Measurements from ENCODE around the gene PRR23A. TPM values are rescaled to one million over a fixed set of nuclear protein-coding genes. Genes with fewer than 3 reads are reported as not detected.
A peak's percentile ranks its signal among the peaks of the same experiment; 100 is the strongest.

PRR23A gene
- polyA plus RNA-seq, 3 donors: not detected

GRCh38 chr3:139044366-139045210 is 38.5 kb upstream of the PRR23A start, which contains the start of gene PRR23C:
Gene PRR23C, minus strand, starts transcription at chr3:139044892. Its CDS starts 272 bp downstream, at chr3:139044620.
- Mint-ChIP-seq H3K27ac (peak within 1 kb of the TSS in 1 of 7 donors; percentile 3), H3K9me3 (peaks cover 16 to 38% (median 23%) of the 10 kb centered on the region in 7 donors), H3K36me3 (no peaks in the 10 kb centered on the region), H3K27me3 (ENCODE audit: low read depth in 3 of 3) (peaks cover 2 to 13% (median 5%) of the 10 kb centered on the region in 3 donors), H3K4me3 (peak within 1 kb of the TSS in 1 of 2 donors; percentile 17), H3K4me1 (no peaks in the 10 kb centered on the region)
- no peak within 1 kb of the TSS for H3K9ac ChIP-seq (ENCODE audit: insufficient read depth, low read length, poor library complexity, severe bottlenecking)
- intact Hi-C loops (cut with micrococcal nuclease): no loop called here
- no peak within 1 kb of the TSS for H3K27ac ChIP-seq (ENCODE audit: low read depth in 1 of 2, low read length in 2 of 2)
- no peak within 1 kb of the TSS for H2AFZ ChIP-seq (ENCODE audit: insufficient read depth, low read depth, low read length, poor library complexity, severe bottlenecking)
- no peaks in the 10 kb centered on the region for H3K4me1 ChIP-seq (ENCODE audit: control insufficient read depth in 1 of 2, insufficient read depth in 2 of 2, low read length in 2 of 2)
- H3K79me2 ChIP-seq (ENCODE audit: insufficient read depth, low read length): no peaks in the 10 kb centered on the region
- no peak for DNase-seq
- H3K4me3 ChIP-seq (replicated peaks in 1 of 3; ENCODE audit: low read depth in 2 of 3, low read length in 3 of 3): no peak within 1 kb of the TSS
- H4K20me1 ChIP-seq (ENCODE audit: insufficient read depth, low read length): no peaks in the 10 kb centered on the region
- peaks cover 12 to 24% of the 10 kb centered on the region in 2 donors for H3K9me3 ChIP-seq (replicated peaks in 1 of 2; ENCODE audit: control insufficient read depth in 1 of 2, insufficient read depth in 1 of 2, low read length in 2 of 2)
- 48% methylated on average over 71 of the region's 77 CpGs for WGBS (ENCODE audit: insufficient coverage)
- no peaks in the 10 kb centered on the region for H3K27me3 ChIP-seq (ENCODE audit: control insufficient read depth in 2 of 2, insufficient read depth in 2 of 2, low read length in 2 of 2)
- no peaks in the 10 kb centered on the region for H3K36me3 ChIP-seq (replicated peaks in 1 of 2; ENCODE audit: control insufficient read depth in 1 of 2, insufficient read depth in 2 of 2, low read length in 2 of 2)
- no peak within 1 kb of the TSS for H3K4me2 ChIP-seq (replicated peaks; ENCODE audit: extremely low read depth, low read length, poor library complexity, severe bottlenecking)
- TF ChIP-seq CTCF (IDR thresholded peaks at IDR 0.05): no peak

- Histone ChIP-seq H3K79me2 (ENCODE audit: insufficient read depth, low read length) (no peaks in the 10 kb centered on the region), H3K4me3 (replicated peaks in 1 of 3; ENCODE audit: low read depth in 2 of 3, low read length in 3 of 3) (no peak overlapping the region), H3K4me2 (replicated peaks; ENCODE audit: extremely low read depth, low read length, poor library complexity, severe bottlenecking) (no peak overlapping the region), H3K27me3 (ENCODE audit: control insufficient read depth in 2 of 2, insufficient read depth in 2 of 2, low read length in 2 of 2) (no peaks in the 10 kb centered on the region), H3K36me3 (replicated peaks in 1 of 2; ENCODE audit: control insufficient read depth in 1 of 2, insufficient read depth in 2 of 2, low read length in 2 of 2) (no peaks in the 10 kb centered on the region), H3K27ac (ENCODE audit: low read depth in 1 of 2, low read length in 2 of 2) (no peak overlapping the region), H3K9me3 (replicated peaks in 1 of 2; ENCODE audit: control insufficient read depth in 1 of 2, insufficient read depth in 1 of 2, low read length in 2 of 2) (peaks cover 12 to 24% of the 10 kb centered on the region in 2 donors), H2AFZ (ENCODE audit: insufficient read depth, low read depth, low read length, poor library complexity, severe bottlenecking) (no peak overlapping the region), H3K4me1 (ENCODE audit: control insufficient read depth in 1 of 2, insufficient read depth in 2 of 2, low read length in 2 of 2) (no peaks in the 10 kb centered on the region), H3K9ac (ENCODE audit: insufficient read depth, low read length, poor library complexity, severe bottlenecking) (no peak overlapping the region), H4K20me1 (ENCODE audit: insufficient read depth, low read length) (no peaks in the 10 kb centered on the region)
- Mint-ChIP-seq H3K36me3 (no peaks in the 10 kb centered on the region), H3K27ac (peak overlapping the region in 1 of 7 donors; percentile 3), H3K9me3 (peaks cover 16 to 38% (median 21%) of the 10 kb centered on the region in 7 donors), H3K4me3 (peak overlapping the region in 1 of 2 donors; percentile 17), H3K4me1 (no peaks in the 10 kb centered on the region), H3K27me3 (ENCODE audit: low read depth in 3 of 3) (peaks cover 4 to 13% (median 5%) of the 10 kb centered on the region in 3 donors)
- TF ChIP-seq CTCF (IDR thresholded peaks at IDR 0.05): no peak
- 72% methylated on average over 47 of the region's 50 CpGs for WGBS (ENCODE audit: insufficient coverage)
- no peak for DNase-seq
- intact Hi-C loops (cut with micrococcal nuclease): no loop called here
Observed at GRCh38 chr3:139043554-139044365, 37.7 kb upstream of the PRR23A start.

All from CD14-positive monocyte (primary cell).